ENCODE results near the gene BPI. TPM values are rescaled to one million over a fixed set of nuclear protein-coding genes. Genes with fewer than 3 reads are reported as not detected.

BPI gene
- total and polyA plus RNA-seq, 2 experiments from 2014 or later: 0.10 TPM; not detected in 1

DNA sequence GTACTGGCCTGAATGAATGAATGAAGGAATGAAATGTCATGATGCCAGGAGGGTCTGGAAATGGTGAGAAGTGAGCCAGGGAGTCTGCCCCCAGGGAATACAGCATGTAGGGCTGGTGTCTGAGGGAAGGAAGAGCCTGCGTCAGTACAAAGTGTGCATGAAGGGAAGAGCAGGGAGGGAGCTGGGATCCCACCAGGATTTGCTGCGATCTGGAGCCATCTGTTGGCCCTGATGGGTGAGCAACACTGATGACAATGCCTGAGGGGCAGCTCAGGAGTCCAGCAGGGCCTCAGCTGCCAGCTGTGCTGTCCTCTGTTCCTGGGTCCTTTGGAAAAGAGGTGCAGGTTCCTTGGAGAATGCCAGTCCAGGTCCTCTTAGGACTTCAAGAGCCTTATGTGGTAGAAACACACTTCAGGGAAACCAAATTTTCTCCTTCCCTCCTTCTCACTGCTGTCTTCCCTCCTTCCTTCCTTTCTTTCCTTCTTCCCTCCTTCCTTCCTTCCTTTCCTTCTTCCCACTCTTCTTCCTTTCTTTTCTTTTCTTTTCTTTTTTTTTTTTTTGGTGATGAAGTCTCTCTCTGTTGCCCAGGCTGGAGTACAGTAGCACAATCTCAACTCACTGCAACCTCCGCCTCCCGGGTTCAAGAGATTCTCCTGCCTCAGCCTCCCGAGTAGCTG is 11.5 kb downstream of the BPI start:
- no peak overlapping the region for H3K27ac ChIP-seq
- no peaks in the 10 kb centered on the region for H3K4me1 ChIP-seq (ENCODE audit: insufficient read depth)
- H4K20me1 ChIP-seq (ENCODE audit: insufficient read depth): no peaks in the 10 kb centered on the region
- in situ Hi-C loops (cut with MboI): no loop called here
- no peaks in the 10 kb centered on the region for H3K36me3 ChIP-seq (ENCODE audit: low read depth)
- H3K27me3 ChIP-seq (replicated peaks; ENCODE audit: insufficient read depth): no peaks in the 10 kb centered on the region
- WGBS, 2 experiments (ENCODE audit: low coverage in 1 of 2, low lambda C conversion rate in 2 of 2, missing lambda C conversion rate in 2 of 2): 79 to 81% methylated on average over 5 of the region's 5 CpGs
- H2AFZ ChIP-seq: no peak overlapping the region
- H3K9me2 ChIP-seq (ENCODE audit: insufficient read depth): 0 out of 2 replicates have a peak, but pooled peaks cover 4% of the 10 kb centered on the region
- TF ChIP-seq EZH2 (IDR thresholded peaks at IDR 0.05; ENCODE audit: insufficient read depth, poor library complexity, severe bottlenecking) (no peak), EZH2phosphoT487 (IDR thresholded peaks at IDR 0.05; ENCODE audit: insufficient read depth, low read depth) (no peak)
- no peaks in the 10 kb centered on the region for H3K79me2 ChIP-seq (ENCODE audit: insufficient read depth)
- H3K9me3 ChIP-seq (ENCODE audit: low read depth): no peaks in the 10 kb centered on the region
- no peaks in the 10 kb centered on the region for H3F3A ChIP-seq (ENCODE audit: insufficient read depth)
- H3K9ac ChIP-seq: no peak overlapping the region
- no peak overlapping the region for H3K4me3 ChIP-seq
- peak; percentile 36 for DNase-seq
- no peak overlapping the region for H3K4me2 ChIP-seq (ENCODE audit: unreplicated experiment)

DNA sequence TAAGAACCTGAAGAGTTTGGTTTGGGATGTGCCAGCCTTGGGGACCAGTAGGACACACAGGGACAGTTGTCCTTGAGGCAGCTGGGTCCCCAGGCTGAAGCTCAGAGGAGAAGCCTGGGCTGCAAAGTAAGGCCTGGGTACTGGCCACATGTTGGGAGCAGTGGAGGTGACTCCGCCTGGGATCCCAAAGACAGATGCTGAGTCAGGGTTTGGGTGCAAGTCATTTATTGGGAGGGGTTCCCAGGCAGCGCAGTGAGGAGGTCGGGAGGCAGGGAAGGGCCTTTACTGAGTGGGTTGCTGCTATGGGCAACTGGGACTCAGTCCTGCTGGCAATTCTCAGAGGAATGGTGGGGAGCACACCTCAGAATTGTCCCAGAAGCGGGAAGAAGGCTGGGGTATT is 12.4 kb downstream of the BPI start:
- Histone ChIP-seq H3K27me3 (replicated peaks; ENCODE audit: insufficient read depth) (no peaks in the 10 kb centered on the region), H4K20me1 (ENCODE audit: insufficient read depth) (no peaks in the 10 kb centered on the region), H3K4me1 (ENCODE audit: insufficient read depth) (no peaks in the 10 kb centered on the region), H3K9ac (no peak overlapping the region), H2AFZ (no peak overlapping the region), H3K4me2 (ENCODE audit: unreplicated experiment) (no peak overlapping the region), H3K27ac (no peak overlapping the region), H3K79me2 (ENCODE audit: insufficient read depth) (no peaks in the 10 kb centered on the region), H3K36me3 (ENCODE audit: low read depth) (no peaks in the 10 kb centered on the region), H3K4me3 (no peak overlapping the region), H3K9me3 (ENCODE audit: low read depth) (no peaks in the 10 kb centered on the region), H3K9me2 (ENCODE audit: insufficient read depth) (0 out of 2 replicates have a peak, but pooled peaks cover 4% of the 10 kb centered on the region), H3F3A (ENCODE audit: insufficient read depth) (no peaks in the 10 kb centered on the region)
- in situ Hi-C loops (cut with MboI): no loop called here
- no peak for DNase-seq
- 73 to 81% methylated on average over 4 of the region's 4 CpGs for WGBS, 2 experiments (ENCODE audit: low coverage in 1 of 2, low lambda C conversion rate in 2 of 2, missing lambda C conversion rate in 2 of 2)
- TF ChIP-seq EZH2 (IDR thresholded peaks at IDR 0.05; ENCODE audit: insufficient read depth, poor library complexity, severe bottlenecking) (no peak), EZH2phosphoT487 (IDR thresholded peaks at IDR 0.05; ENCODE audit: insufficient read depth, low read depth) (no peak)

DNA sequence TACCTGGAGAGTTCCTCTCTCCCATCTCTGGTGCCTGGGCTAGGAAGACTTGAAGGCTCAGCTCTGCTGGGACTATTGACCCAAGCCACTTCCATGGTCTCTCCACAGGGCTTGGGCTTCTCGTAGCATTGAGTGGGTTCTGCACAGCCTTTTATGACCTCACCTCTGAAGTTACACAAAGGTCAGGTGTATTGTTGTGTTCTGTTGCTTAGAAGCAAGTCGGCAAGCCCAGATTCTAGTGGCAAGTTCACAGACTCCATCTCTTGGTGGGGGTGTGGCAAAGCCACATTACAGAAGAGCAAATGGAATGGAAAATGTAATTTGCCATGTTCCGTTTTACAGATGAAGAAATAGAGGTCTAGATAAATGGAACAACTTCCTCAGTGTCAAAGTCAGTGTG is 13.5 kb downstream of the BPI start:
- 84 to 88% methylated on average over 3 of the region's 3 CpGs for WGBS, 2 experiments (ENCODE audit: low coverage in 1 of 2, low lambda C conversion rate in 2 of 2, missing lambda C conversion rate in 2 of 2)
- Histone ChIP-seq H3K4me3 (no peak overlapping the region), H3F3A (ENCODE audit: insufficient read depth) (no peaks in the 10 kb centered on the region), H3K79me2 (ENCODE audit: insufficient read depth) (no peaks in the 10 kb centered on the region), H3K9me3 (ENCODE audit: low read depth) (no peaks in the 10 kb centered on the region), H3K36me3 (ENCODE audit: low read depth) (no peaks in the 10 kb centered on the region), H3K4me1 (ENCODE audit: insufficient read depth) (no peaks in the 10 kb centered on the region), H3K27me3 (replicated peaks; ENCODE audit: insufficient read depth) (no peaks in the 10 kb centered on the region), H3K4me2 (ENCODE audit: unreplicated experiment) (no peak overlapping the region), H2AFZ (no peak overlapping the region), H4K20me1 (ENCODE audit: insufficient read depth) (no peaks in the 10 kb centered on the region), H3K27ac (no peak overlapping the region), H3K9ac (no peak overlapping the region), H3K9me2 (ENCODE audit: insufficient read depth) (0 out of 2 replicates have a peak, but pooled peaks cover 4% of the 10 kb centered on the region)
- DNase-seq: no peak
- no peak for TF ChIP-seq EZH2phosphoT487 (IDR thresholded peaks at IDR 0.05; ENCODE audit: insufficient read depth, low read depth)
- in situ Hi-C loops (cut with MboI): no loop called here

GRCh38 chr20:38320221-38320620 is 16.3 kb downstream of the BPI start:
- 31 to 53% methylated on average over 2 to 6 of the region's 6 CpGs for WGBS, 2 experiments (ENCODE audit: low coverage in 1 of 2, low lambda C conversion rate in 2 of 2, missing lambda C conversion rate in 2 of 2)
- Histone ChIP-seq H3K27me3 (replicated peaks; ENCODE audit: insufficient read depth) (no peaks in the 10 kb centered on the region), H3K9me3 (ENCODE audit: low read depth) (no peaks in the 10 kb centered on the region), H3K79me2 (ENCODE audit: insufficient read depth) (no peaks in the 10 kb centered on the region), H2AFZ (no peak overlapping the region), H3K4me3 (no peak overlapping the region), H3K27ac (no peak overlapping the region), H4K20me1 (ENCODE audit: insufficient read depth) (no peaks in the 10 kb centered on the region), H3K36me3 (ENCODE audit: low read depth) (no peaks in the 10 kb centered on the region), H3K9me2 (ENCODE audit: insufficient read depth) (no peaks in the 10 kb centered on the region), H3K9ac (no peak overlapping the region), H3K4me1 (ENCODE audit: insufficient read depth) (no peaks in the 10 kb centered on the region), H3F3A (ENCODE audit: insufficient read depth) (no peaks in the 10 kb centered on the region), H3K4me2 (ENCODE audit: unreplicated experiment) (no peak overlapping the region)
- no peak for TF ChIP-seq EZH2 (IDR thresholded peaks at IDR 0.05; ENCODE audit: insufficient read depth, poor library complexity, severe bottlenecking)
- in situ Hi-C loops (cut with MboI): loop anchor here (10.0 kb wide), 1 partner anchor 265 kb away; no protein-coding TSS in a partner anchor
- DNase-seq: no peak

Measured in GM23248 (cell line).